ENCODE results near the gene LRRC3C.
A peak's percentile ranks its signal among the peaks of the same experiment; 100 is the strongest.
"Not testable (repeated sequence)": the region's sequence is repeated elsewhere in the genome, so short reads cannot be mapped to it uniquely, and the experiment has no call there.

The LRRC3C gene

GRCh38 chr17:39927101-39927928 lies at the start of gene LRRC3C, which contains the start of gene ORMDL3:
TSS of gene LRRC3C (plus strand) at chr17:39927732. CDS start at chr17:39941524, 13,792 bp downstream.
TSS of gene ORMDL3 (minus strand) at chr17:39927601. CDS start at chr17:39924203, 3,398 bp downstream.
- peak; percentile 80 to 82 for DNase-seq

GRCh38 chr17:39886102-39886501 lies 41.4 kb upstream of the LRRC3C start:
- DNase-seq: not testable (repeated sequence)

- no peak for DNase-seq
Measured at GRCh38 chr17:39887078-39887477, 40.5 kb upstream of the LRRC3C start.

GRCh38 chr17:39889200-39889599 lies 38.3 kb upstream of the LRRC3C start:
- no peak for DNase-seq

GRCh38 chr17:39894681-39895376 lies 32.7 kb upstream of the LRRC3C start:
- no peak for DNase-seq

GRCh38 chr17:39898088-39898487 lies 29.4 kb upstream of the LRRC3C start:
- DNase-seq: no peak

GRCh38 chr17:39899215-39899614 lies 28.3 kb upstream of the LRRC3C start:
- no peak for DNase-seq

- not testable (repeated sequence) for DNase-seq
Measured at GRCh38 chr17:39902027-39902426, 25.5 kb upstream of the LRRC3C start.

GRCh38 chr17:39903158-39903884 lies 24.2 kb upstream of the LRRC3C start:
- peak in 1 of 2 donors; percentile 61 for DNase-seq

- DNase-seq: no peak
Measured at GRCh38 chr17:39904990-39905288, 22.6 kb upstream of the LRRC3C start.

GRCh38 chr17:39908789-39909352 lies 18.7 kb upstream of the LRRC3C start:
- no peak for DNase-seq

GRCh38 chr17:39913989-39914388 lies 13.5 kb upstream of the LRRC3C start:
- no peak for DNase-seq

- DNase-seq: no peak
Measured at GRCh38 chr17:39915559-39915958, 12.0 kb upstream of the LRRC3C start.

GRCh38 chr17:39916918-39917317 lies 10.6 kb upstream of the LRRC3C start:
- no peak for DNase-seq

- no peak for DNase-seq
Measured at GRCh38 chr17:39919087-39919683, 8.3 kb upstream of the LRRC3C start.

- DNase-seq: no peak
Measured at GRCh38 chr17:39920218-39921210, 7.0 kb upstream of the LRRC3C start.

- DNase-seq: no peak
Measured at GRCh38 chr17:39921323-39921722, 6.2 kb upstream of the LRRC3C start.

- no peak for DNase-seq
Measured at GRCh38 chr17:39922006-39922405, 5.5 kb upstream of the LRRC3C start.

GRCh38 chr17:39923230-39923629 lies 4.3 kb upstream of the LRRC3C start:
- DNase-seq: no peak

GRCh38 chr17:39923836-39924690 lies 3.5 kb upstream of the LRRC3C start:
- no peak for DNase-seq

GRCh38 chr17:39924691-39925055 lies 2.9 kb upstream of the LRRC3C start:
- DNase-seq: no peak

Data from bone marrow (tissue), 2 donors.